WTC11 (cell line): ENCODE data around the gene VASN. TPM values are rescaled to one million over a fixed set of nuclear protein-coding genes. Genes with fewer than 3 reads are reported as not detected.

Experiments
- ATAC-seq: fragments of 200-7000 bp; cut with Tn5 transposase; 2 replicates; pipeline ENCODE4 v1.10.0; 2021; ENCODE audit warnings: mild to moderate bottlenecking, moderate library complexity
- CTCF ChIA-PET: fragments of 300-600 bp; sonication (Branson Sonifier 250); formaldehyde crosslinking; loops from one replicate; lab custom pipeline; 2021; ENCODE audit warnings: antibody characterized with exemption; lab: Charles Lee
- POLR2A ChIA-PET: fragments of 350-600 bp; sonication (Branson Sonifier 250); formaldehyde crosslinking; loops from one replicate; lab custom pipeline; 2021; ENCODE audit warnings: antibody characterized with exemption; lab: Charles Lee
- DNase-seq: peaks from one replicate; pipeline ENCODE4 v3.0.0; 2021; ENCODE audit warnings: low spot score
- H3K27ac Mint-ChIP-seq: 2 replicates; pipeline ENCODE4 v1.8.0; 2021; ENCODE audit warnings: mixed read lengths
- H3K27me3 Mint-ChIP-seq: 2 replicates; pipeline ENCODE4 v1.8.0; 2021; ENCODE audit warnings: low read depth, mild to moderate bottlenecking, moderate library complexity, mixed read lengths
- H3K36me3 Mint-ChIP-seq: 2 replicates; pipeline ENCODE4 v1.8.0; 2021; ENCODE audit warnings: mixed read lengths
- H3K4me1 Mint-ChIP-seq: 2 replicates; pipeline ENCODE4 v1.8.0; 2022; ENCODE audit warnings: mixed read lengths
- H3K4me3 Mint-ChIP-seq: 2 replicates; pipeline ENCODE4 v1.8.0; 2021; ENCODE audit warnings: mild to moderate bottlenecking, moderate library complexity, mixed read lengths
- H3K9me3 Mint-ChIP-seq: 2 replicates; pipeline ENCODE4 v1.8.0; 2021; ENCODE audit warnings: mixed read lengths
- CBFB ChIP-seq: sonication (generic); formaldehyde crosslinking; IDR thresholded peaks from 2 replicates; pipeline ENCODE4 v1.8.1; 2022; ENCODE audit warnings: mild to moderate bottlenecking, low read depth, missing genetic modification reagents
- CREB1 ChIP-seq: sonication (generic); formaldehyde crosslinking; IDR thresholded peaks from 2 replicates; pipeline ENCODE4 v1.8.0; 2023; ENCODE audit warnings: mild to moderate bottlenecking, missing genetic modification reagents
- ELF4 ChIP-seq: sonication (generic); formaldehyde crosslinking; IDR thresholded peaks from 2 replicates; pipeline ENCODE4 v1.8.1; 2022; ENCODE audit warnings: low read depth, mild to moderate bottlenecking, moderate library complexity, missing genetic modification reagents
- ERG ChIP-seq: fragments of 250-450 bp; sonication (Bioruptor Pico); IDR thresholded peaks from 2 replicates; pipeline ENCODE4 v1.8.0; 2021; ENCODE audit warnings: mild to moderate bottlenecking
- ETV6 ChIP-seq: sonication (generic); formaldehyde crosslinking; IDR thresholded peaks from 2 replicates; pipeline ENCODE4 v1.8.1; 2022; ENCODE audit warnings: mild to moderate bottlenecking, missing genetic modification reagents
- GABPB1 ChIP-seq: sonication (generic); formaldehyde crosslinking; IDR thresholded peaks from 2 replicates; pipeline ENCODE4 v1.8.1; 2023; ENCODE audit warnings: mild to moderate bottlenecking, missing genetic modification reagents
- NFE2L1 ChIP-seq: sonication (generic); formaldehyde crosslinking; IDR thresholded peaks from 2 replicates; pipeline ENCODE4 v1.8.1; 2023; ENCODE audit warnings: missing genetic modification reagents
- NFYB ChIP-seq: sonication (generic); formaldehyde crosslinking; conservative IDR thresholded peaks from 2 replicates; pipeline ENCODE4 v1.8.0; 2022; ENCODE audit warnings: low read depth, missing genetic modification reagents
- total RNA-seq: library from RNA; stranded (reverse); gene quantifications from 3 replicates; pipeline ENCODE4 v1.2.3, GENCODE V29; 2021
- TF ChIP-seq, protein P1 (sequence below): sonication (generic); formaldehyde crosslinking; IDR thresholded peaks from 2 replicates; pipeline ENCODE4 v1.8.0; 2023; ENCODE audit warnings: missing genetic modification reagents
- TF ChIP-seq, protein P2 (sequence below): sonication (generic); formaldehyde crosslinking; IDR thresholded peaks from 2 replicates; pipeline ENCODE4 v1.8.0; 2023; ENCODE audit warnings: mild to moderate bottlenecking, missing genetic modification reagents
- TF ChIP-seq, protein P3 (sequence below): sonication (generic); formaldehyde crosslinking; IDR thresholded peaks from 2 replicates; pipeline ENCODE4 v1.8.1; 2022; ENCODE audit warnings: low read depth, mild to moderate bottlenecking, moderate library complexity, missing genetic modification reagents, borderline replicate concordance
- TF ChIP-seq, protein P4 (sequence below): sonication (generic); formaldehyde crosslinking; IDR thresholded peaks from 2 replicates; pipeline ENCODE4 v1.8.1; 2022; ENCODE audit warnings: mild to moderate bottlenecking, moderate library complexity, missing genetic modification reagents

VASN gene
- total RNA-seq, 1 experiment from 2014 or later: 8.0 TPM

DNA sequence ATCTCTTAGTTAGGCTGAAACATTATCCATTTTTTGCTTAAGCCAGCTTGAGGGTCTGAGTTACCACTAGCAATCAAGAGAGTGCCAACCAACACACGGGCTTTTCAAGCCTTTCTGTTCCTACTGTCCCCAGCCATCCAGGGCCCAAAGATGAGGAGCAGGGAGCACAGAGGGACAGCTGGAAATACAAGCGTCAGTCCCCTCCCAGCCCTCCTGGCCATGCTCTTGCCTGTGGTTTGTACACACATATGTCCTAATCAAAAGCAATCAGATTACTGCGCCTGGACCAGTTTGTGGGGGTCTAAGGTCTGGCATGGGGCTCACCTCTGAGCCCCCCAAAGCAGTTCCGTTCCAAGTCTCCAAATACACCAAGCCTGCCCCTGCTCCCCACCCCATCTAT, 41.2 kb downstream of the VASN start:
- ATAC-seq (no peak), DNase-seq (no peak)
- Mint-ChIP-seq H3K9me3 (no peaks in the 10 kb centered on the region), H3K4me3 (no peak overlapping the region), H3K27ac (no peak overlapping the region), H3K36me3 (no peaks in the 10 kb centered on the region), H3K4me1 (peaks cover 5% of the 10 kb centered on the region), H3K27me3 (peaks cover 6% of the 10 kb centered on the region)
- TF ChIP-seq, protein P1, sequence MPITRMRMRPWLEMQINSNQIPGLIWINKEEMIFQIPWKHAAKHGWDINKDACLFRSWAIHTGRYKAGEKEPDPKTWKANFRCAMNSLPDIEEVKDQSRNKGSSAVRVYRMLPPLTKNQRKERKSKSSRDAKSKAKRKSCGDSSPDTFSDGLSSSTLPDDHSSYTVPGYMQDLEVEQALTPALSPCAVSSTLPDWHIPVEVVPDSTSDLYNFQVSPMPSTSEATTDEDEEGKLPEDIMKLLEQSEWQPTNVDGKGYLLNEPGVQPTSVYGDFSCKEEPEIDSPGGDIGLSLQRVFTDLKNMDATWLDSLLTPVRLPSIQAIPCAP (CRISPR knock-in tag): no peak
- no peak for TF ChIP-seq GABPB1 (CRISPR knock-in tag)
- POLR2A ChIA-PET: no interaction called here
- CTCF ChIA-PET: interaction anchor here (8.8 kb wide), 1 partner anchor 9 kb away, joined by 102 read pairs; no protein-coding TSS in a partner anchor

DNA sequence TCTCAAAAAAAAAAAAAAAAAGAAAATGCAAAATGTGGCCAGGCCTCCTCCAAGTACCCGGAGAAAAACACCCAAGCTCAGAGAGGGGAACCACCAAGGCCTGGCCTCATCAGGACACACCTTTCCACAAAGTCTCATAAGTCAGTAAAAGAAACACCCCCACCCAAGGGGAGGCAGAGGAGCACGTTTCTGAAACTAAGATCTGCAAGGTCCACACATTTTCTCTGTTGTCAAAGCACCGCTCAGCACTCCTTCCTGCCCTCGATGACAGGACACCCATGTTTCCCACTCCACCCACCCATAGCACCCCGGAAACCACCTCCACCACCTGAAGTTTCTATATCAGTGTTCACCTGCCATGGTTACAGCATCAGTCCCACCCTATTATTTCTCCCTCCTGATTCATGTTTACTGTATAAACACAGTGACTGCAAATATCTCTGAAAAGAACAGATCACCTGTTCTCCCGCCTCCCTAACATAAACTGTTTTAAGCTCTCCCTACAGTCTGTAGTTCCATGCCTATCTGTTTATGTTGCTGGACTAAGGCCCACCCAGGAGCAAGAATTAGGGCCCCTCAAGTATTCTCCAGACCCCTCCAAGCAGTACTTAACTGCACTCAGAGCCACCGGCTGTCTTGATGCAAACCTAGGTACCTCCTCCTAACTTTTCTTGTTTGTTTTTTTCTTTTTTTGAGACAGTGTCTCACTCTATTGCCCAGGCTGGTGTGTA, 42.7 kb downstream of the VASN start:
- Mint-ChIP-seq H3K9me3 (no peaks in the 10 kb centered on the region), H3K36me3 (no peaks in the 10 kb centered on the region), H3K27ac (no peak overlapping the region), H3K27me3 (peaks cover 15% of the 10 kb centered on the region), H3K4me1 (peaks cover 5% of the 10 kb centered on the region), H3K4me3 (no peak overlapping the region; the same call in 1 of the 2 replicates)
- DNase-seq (no peak), ATAC-seq (no peak)
- CTCF ChIA-PET: interaction anchor here (0.7 to 8.8 kb wide), 4 partner anchors 11 to 55 kb away, joined by 3 to 102 read pairs (median 8); no protein-coding TSS in a partner anchor
- POLR2A ChIA-PET: interaction anchor here (0.8 kb wide), 1 partner anchor 9 kb away, joined by 5 read pairs; no protein-coding TSS in a partner anchor
- TF ChIP-seq ERG (CRISPR knock-in tag): no peak
- TF ChIP-seq, protein P2, sequence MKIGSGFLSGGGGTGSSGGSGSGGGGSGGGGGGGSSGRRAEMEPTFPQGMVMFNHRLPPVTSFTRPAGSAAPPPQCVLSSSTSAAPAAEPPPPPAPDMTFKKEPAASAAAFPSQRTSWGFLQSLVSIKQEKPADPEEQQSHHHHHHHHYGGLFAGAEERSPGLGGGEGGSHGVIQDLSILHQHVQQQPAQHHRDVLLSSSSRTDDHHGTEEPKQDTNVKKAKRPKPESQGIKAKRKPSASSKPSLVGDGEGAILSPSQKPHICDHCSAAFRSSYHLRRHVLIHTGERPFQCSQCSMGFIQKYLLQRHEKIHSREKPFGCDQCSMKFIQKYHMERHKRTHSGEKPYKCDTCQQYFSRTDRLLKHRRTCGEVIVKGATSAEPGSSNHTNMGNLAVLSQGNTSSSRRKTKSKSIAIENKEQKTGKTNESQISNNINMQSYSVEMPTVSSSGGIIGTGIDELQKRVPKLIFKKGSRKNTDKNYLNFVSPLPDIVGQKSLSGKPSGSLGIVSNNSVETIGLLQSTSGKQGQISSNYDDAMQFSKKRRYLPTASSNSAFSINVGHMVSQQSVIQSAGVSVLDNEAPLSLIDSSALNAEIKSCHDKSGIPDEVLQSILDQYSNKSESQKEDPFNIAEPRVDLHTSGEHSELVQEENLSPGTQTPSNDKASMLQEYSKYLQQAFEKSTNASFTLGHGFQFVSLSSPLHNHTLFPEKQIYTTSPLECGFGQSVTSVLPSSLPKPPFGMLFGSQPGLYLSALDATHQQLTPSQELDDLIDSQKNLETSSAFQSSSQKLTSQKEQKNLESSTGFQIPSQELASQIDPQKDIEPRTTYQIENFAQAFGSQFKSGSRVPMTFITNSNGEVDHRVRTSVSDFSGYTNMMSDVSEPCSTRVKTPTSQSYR (CRISPR knock-in tag): no peak
- no peak for TF ChIP-seq CREB1 (CRISPR knock-in tag)
- TF ChIP-seq NFYB (CRISPR knock-in tag): no peak
- TF ChIP-seq, protein P3, sequence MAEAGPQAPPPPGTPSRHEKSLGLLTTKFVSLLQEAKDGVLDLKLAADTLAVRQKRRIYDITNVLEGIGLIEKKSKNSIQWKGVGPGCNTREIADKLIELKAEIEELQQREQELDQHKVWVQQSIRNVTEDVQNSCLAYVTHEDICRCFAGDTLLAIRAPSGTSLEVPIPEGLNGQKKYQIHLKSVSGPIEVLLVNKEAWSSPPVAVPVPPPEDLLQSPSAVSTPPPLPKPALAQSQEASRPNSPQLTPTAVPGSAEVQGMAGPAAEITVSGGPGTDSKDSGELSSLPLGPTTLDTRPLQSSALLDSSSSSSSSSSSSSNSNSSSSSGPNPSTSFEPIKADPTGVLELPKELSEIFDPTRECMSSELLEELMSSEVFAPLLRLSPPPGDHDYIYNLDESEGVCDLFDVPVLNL (CRISPR knock-in tag): no peak
- no peak for TF ChIP-seq ELF4 (CRISPR knock-in tag)
- TF ChIP-seq NFE2L1 (CRISPR knock-in tag): no peak
- no peak for TF ChIP-seq CBFB (CRISPR knock-in tag)

- DNase-seq (peak; percentile 54), ATAC-seq (peak; percentile 37)
- Mint-ChIP-seq H3K4me3 (peak overlapping the region; percentile 71), H3K36me3 (no peaks in the 10 kb centered on the region), H3K27ac (peak overlapping the region; percentile 28; the same call in 1 of the 2 replicates), H3K9me3 (no peaks in the 10 kb centered on the region), H3K4me1 (peaks cover 5% of the 10 kb centered on the region), H3K27me3 (peaks cover 15% of the 10 kb centered on the region)
- peak; percentile 19; the same call in 1 of the 2 replicates for TF ChIP-seq ETV6 (CRISPR knock-in tag)
- TF ChIP-seq, protein P4, sequence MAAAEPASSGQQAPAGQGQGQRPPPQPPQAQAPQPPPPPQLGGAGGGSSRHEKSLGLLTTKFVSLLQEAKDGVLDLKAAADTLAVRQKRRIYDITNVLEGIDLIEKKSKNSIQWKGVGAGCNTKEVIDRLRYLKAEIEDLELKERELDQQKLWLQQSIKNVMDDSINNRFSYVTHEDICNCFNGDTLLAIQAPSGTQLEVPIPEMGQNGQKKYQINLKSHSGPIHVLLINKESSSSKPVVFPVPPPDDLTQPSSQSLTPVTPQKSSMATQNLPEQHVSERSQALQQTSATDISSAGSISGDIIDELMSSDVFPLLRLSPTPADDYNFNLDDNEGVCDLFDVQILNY (CRISPR knock-in tag): no peak; the same call in 1 of the 2 replicates
- ChIA-PET CTCF (interaction anchor here (0.6 to 8.8 kb wide), 7 partner anchors 12 to 374 kb away, joined by 3 to 102 read pairs (median 4); no protein-coding TSS in a partner anchor), POLR2A (interaction anchor here (0.8 kb wide), 1 partner anchor 23 kb away, joined by 3 read pairs; no protein-coding TSS in a partner anchor)
Measured at GRCh38 chr16:4415538-4416199, 44.0 kb downstream of the VASN start.
